Lung (tissue), 12 donors: ENCODE results near the gene ABHD16A. TPM values are rescaled to one million over a fixed set of nuclear protein-coding genes. Genes with fewer than 3 reads are reported as not detected.

Experiments
- ATAC-seq: fragments of 200-7000 bp; cut with Tn5 transposase; one replicate; pipeline ENCODE4 v1.9.1; 2020; ENCODE audit warnings: moderate number of reproducible peaks; ENCODE audit not compliant: insufficient read depth, low FRiP score
- DNase-seq, 3 donors: peaks; one replicate each; pipeline ENCODE4 v3.0.0-alpha.2; 2013 to 2017
- H3K27ac ChIP-seq, 2 donors: one replicate each; pipeline ENCODE4 v1.5.1; 2013; ENCODE audit warnings: mild to moderate bottlenecking in 2 of 2, moderate library complexity in 2 of 2, control low read depth in 1 of 2, inconsistent platforms in 1 of 2, low read depth in 1 of 2, low read length in 1 of 2
- H3K27me3 ChIP-seq, 3 donors: one replicate each; pipeline ENCODE4 v1.5.1; 2013; ENCODE audit warnings: low read length in 2 of 3; ENCODE audit not compliant: control insufficient read depth in 3 of 3, insufficient read depth in 3 of 3
- H3K36me3 ChIP-seq, 4 donors: one replicate each; pipeline ENCODE4 v1.5.1; 2013; ENCODE audit warnings: low read length in 4 of 4, mild to moderate bottlenecking in 1 of 4, moderate library complexity in 1 of 4; ENCODE audit not compliant: control insufficient read depth in 4 of 4, insufficient read depth in 4 of 4
- H3K4me1 ChIP-seq, 5 donors: one replicate each; pipeline ENCODE4 v1.5.1; 2013; ENCODE audit warnings: low read length in 5 of 5, mild to moderate bottlenecking in 2 of 5, moderate library complexity in 1 of 5; ENCODE audit not compliant: control insufficient read depth in 5 of 5, insufficient read depth in 5 of 5
- H3K4me3 ChIP-seq: one replicate; pipeline ENCODE4 v1.5.1; 2013; ENCODE audit warnings: mild to moderate bottlenecking, control low read depth, moderate library complexity
- H3K9ac ChIP-seq, 2 donors: one replicate each; pipeline ENCODE4 v1.5.1; 2013; ENCODE audit warnings: low read length in 2 of 2, control low read depth in 1 of 2; ENCODE audit not compliant: insufficient read depth in 1 of 2
- H3K9me3 ChIP-seq, 4 donors: one replicate each; pipeline ENCODE4 v1.5.1; 2013; ENCODE audit warnings: low read length in 3 of 4, mild to moderate bottlenecking in 1 of 4, moderate library complexity in 1 of 4; ENCODE audit not compliant: control insufficient read depth in 4 of 4, insufficient read depth in 3 of 4
- CTCF ChIP-seq: IDR thresholded peaks from 2 replicates; pipeline ENCODE4 v1.5.1; 2012; ENCODE audit warnings: mild to moderate bottlenecking; ENCODE audit errors: control extremely low read depth, extremely low read depth
- WGBS, 2 donors: extraction: QIAGEN DNeasy Blood & Tissue Kit; methylation state at CpG; one replicate each; pipeline ENCODE4 v1.1.7; 2013; 5-methylcytosine and 5-hydroxymethylcytosine counted together
- polyA plus RNA-seq, 2 donors: library from polyadenylated mRNA; stranded (reverse); fragments of 200-250 nt; gene quantifications; one replicate each; pipeline ENCODE4 v1.2.1, GENCODE V29; 2013
- total RNA-seq, 2 donors: library from RNA; depleted of rRNA in 1 of 2; stranded (reverse); fragments of >200 nt in 1 of 2; gene quantifications; one replicate each; pipeline ENCODE4 v1.2.1, GENCODE V29; 2014 to 2021
- donor health status: control.
- donor health status: control.
- donor health status: Bipolar disorder and iron deficiency.
- donor health status: healthy.
- donor health status: DM: yes; HTN: yes; CAD: no.

Gene ABHD16A
- total and polyA plus RNA-seq, 4 donors, result 30.6 to 68.6 (median 53.6) TPM

GRCh38 chr6:31722173-31722572 is 19.0 kb upstream of the ABHD16A start:
- no peaks in the 10 kb centered on the region for H3K27me3 ChIP-seq
- no peak for TF ChIP-seq CTCF

DNA sequence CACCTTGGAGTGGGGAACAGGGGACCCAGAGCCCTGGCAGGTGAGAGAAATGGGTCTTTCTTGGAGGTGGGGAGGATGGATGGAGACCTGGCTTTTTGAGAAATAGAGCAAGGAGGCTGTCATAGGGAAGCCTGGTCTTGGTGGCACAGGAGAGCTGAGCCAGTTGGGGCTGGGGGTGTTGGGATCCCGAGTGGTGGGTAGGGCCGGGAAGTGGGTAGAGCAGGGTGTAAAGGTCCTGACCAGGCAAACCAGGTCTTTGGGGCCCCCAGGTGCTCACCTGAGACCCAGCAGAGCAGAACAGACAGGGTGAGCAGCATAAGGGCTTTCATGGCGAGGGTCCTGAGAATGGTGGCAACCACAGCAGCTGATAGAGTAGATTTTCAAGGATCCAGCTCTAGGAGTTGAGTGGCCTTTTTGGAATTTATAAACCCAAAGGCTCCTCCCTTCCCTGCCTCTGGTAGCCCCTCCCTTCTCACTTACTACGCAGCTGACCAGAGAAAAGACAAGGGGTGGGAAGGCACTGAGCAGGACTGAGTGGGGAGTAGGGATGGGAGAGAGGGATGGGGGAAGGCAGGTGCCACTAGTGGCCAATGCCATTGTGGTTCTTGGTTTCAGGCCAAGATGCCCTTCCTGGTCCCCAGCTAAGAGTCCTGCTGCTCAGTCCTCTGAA is 18.4 kb upstream of the ABHD16A start, which contains the start of gene LY6G6C:
Gene LY6G6C (minus strand): TSS at position 396 of the 670 bp plus-strand sequence. CDS start 67 bp downstream, at position 329.
- Histone ChIP-seq H3K9me3 (no peaks in the 10 kb centered on the region), H3K27ac (no peak within 1 kb of the TSS), H3K9ac (no peak within 1 kb of the TSS), H3K27me3 (no peaks in the 10 kb centered on the region), H3K4me3 (no peak within 1 kb of the TSS), H3K36me3 (peaks cover 0 to 9% (median 6%) of the 10 kb centered on the region in 4 donors), H3K4me1 (peaks cover 0 to 17% (median 0%) of the 10 kb centered on the region in 5 donors)
- DNase-seq, result no peak
- 93 to 94% methylated on average over 4 of the region's 4 CpGs for WGBS, 2 donors
- no peak for ATAC-seq
- no peak for TF ChIP-seq CTCF

More at GRCh38 chr6:31722173-31722572, 19.0 kb upstream of the ABHD16A start:
- Histone ChIP-seq H3K9me3 (no peaks in the 10 kb centered on the region), H3K4me3 (no peak overlapping the region), H3K36me3 (peaks cover 0 to 16% (median 10%) of the 10 kb centered on the region in 4 donors), H3K9ac (no peak overlapping the region), H3K4me1 (peaks cover 0 to 17% (median 0%) of the 10 kb centered on the region in 5 donors), H3K27ac (no peak overlapping the region)
- 93% methylated on average over 3 of the region's 3 CpGs for WGBS, 2 donors
- ATAC-seq (no peak), DNase-seq (no peak)

DNA sequence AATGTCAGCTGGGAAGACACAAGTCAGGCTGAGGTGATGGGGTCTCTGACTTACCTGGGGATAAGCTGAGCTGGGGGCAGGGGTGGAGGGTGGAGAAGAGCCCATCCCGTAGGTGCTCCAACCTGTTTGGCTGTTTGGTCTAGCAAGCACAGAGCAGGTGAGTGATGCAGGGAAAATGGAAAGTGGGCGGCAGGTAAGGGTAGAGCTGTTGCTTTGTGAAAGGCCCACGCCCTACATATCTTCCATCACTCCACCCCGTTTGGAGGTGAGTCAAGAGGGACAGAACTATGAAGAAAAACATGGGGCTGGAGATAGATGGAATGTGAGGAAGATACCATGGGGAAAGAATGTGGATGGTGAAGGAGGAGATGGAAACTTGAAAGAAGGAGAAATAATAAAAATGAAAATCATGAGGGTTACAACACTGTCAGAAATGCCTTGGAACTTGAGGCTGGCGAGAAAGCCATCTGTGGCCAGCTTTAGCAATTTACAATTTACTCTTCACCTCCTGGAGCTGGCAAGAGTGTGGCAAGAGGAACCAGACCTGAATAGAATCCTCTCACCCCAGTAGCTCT is 17.2 kb upstream of the ABHD16A start:
- 86 to 87% methylated on average over 5 of the region's 5 CpGs for WGBS, 2 donors
- no peaks in the 10 kb centered on the region for H3K9me3 ChIP-seq
- no peaks in the 10 kb centered on the region for H3K36me3 ChIP-seq
- H3K4me3 ChIP-seq, result no peak overlapping the region
- peaks cover 0 to 20% (median 0%) of the 10 kb centered on the region in 5 donors for H3K4me1 ChIP-seq
- H3K27me3 ChIP-seq, result no peaks in the 10 kb centered on the region
- H3K27ac ChIP-seq, result no peak overlapping the region
- no peak for TF ChIP-seq CTCF
- DNase-seq (no peak), ATAC-seq (no peak)
- H3K9ac ChIP-seq, result no peak overlapping the region
